ENCODE results near the gene CERS4.

CERS4 gene

GRCh38 chr19:8209462-8210378 is 550 bp downstream of the CERS4 start:
- Histone ChIP-seq H3K79me2 (ENCODE audit: low read length) (no peaks in the 10 kb centered on the region), H4K20me1 (ENCODE audit: insufficient read depth, low read length) (no peaks in the 10 kb centered on the region), H2AFZ (ENCODE audit: low read length) (no peak overlapping the region), H3K4me3 (ENCODE audit: low read length) (no peak overlapping the region; the same call in 1 of the 2 replicates), H3K27ac (ENCODE audit: low read length) (no peak overlapping the region), H3K27me3 (replicated peaks; ENCODE audit: insufficient read depth, low read length) (peaks cover 84% of the 10 kb centered on the region), H3K4me2 (ENCODE audit: low read depth, low read length) (peak overlapping the region; percentile 29; the same call in 1 of the 2 replicates), H3K9ac (ENCODE audit: low read length) (no peak overlapping the region), H3K36me3 (replicated peaks; ENCODE audit: insufficient read depth, low read length) (no peaks in the 10 kb centered on the region), H3F3A (ENCODE audit: insufficient read depth, low read length) (no peaks in the 10 kb centered on the region), H3K4me1 (ENCODE audit: low read length) (no peaks in the 10 kb centered on the region), H3K9me3 (replicated peaks; ENCODE audit: insufficient read depth, low read length) (no peaks in the 10 kb centered on the region), H3K9me2 (replicated peaks; ENCODE audit: insufficient read depth, low read length) (no peaks in the 10 kb centered on the region)
- no peak for TF ChIP-seq EZH2phosphoT487 (IDR thresholded peaks at IDR 0.05; ENCODE audit: low read length)
- no peak for TF ChIP-seq CTCF (IDR thresholded peaks at IDR 0.05; ENCODE audit: low read length)
- TF ChIP-seq EZH2 (optimal IDR thresholded peaks at IDR 0.05; ENCODE audit: low read depth, low read length) = no peak
- no peak for DNase-seq

- H3K79me2 ChIP-seq (ENCODE audit: low read length) = no peaks in the 10 kb centered on the region
- no peaks in the 10 kb centered on the region for H3K9me2 ChIP-seq (replicated peaks; ENCODE audit: insufficient read depth, low read length)
- no peak overlapping the region for H3K4me2 ChIP-seq (ENCODE audit: low read depth, low read length)
- H3K9ac ChIP-seq (ENCODE audit: low read length) = no peak overlapping the region
- H3K9me3 ChIP-seq (replicated peaks; ENCODE audit: insufficient read depth, low read length) = no peaks in the 10 kb centered on the region
- H3K4me3 ChIP-seq (ENCODE audit: low read length) = no peak overlapping the region
- DNase-seq = no peak
- H4K20me1 ChIP-seq (ENCODE audit: insufficient read depth, low read length) = no peaks in the 10 kb centered on the region
- TF ChIP-seq CTCF (IDR thresholded peaks at IDR 0.05; ENCODE audit: low read length) = no peak
- TF ChIP-seq EZH2phosphoT487 (IDR thresholded peaks at IDR 0.05; ENCODE audit: low read length) = no peak
- no peak for TF ChIP-seq EZH2 (optimal IDR thresholded peaks at IDR 0.05; ENCODE audit: low read depth, low read length)
- H3K27me3 ChIP-seq (replicated peaks; ENCODE audit: insufficient read depth, low read length) = peaks cover 82% of the 10 kb centered on the region
- H2AFZ ChIP-seq (ENCODE audit: low read length) = no peak overlapping the region
- no peaks in the 10 kb centered on the region for H3F3A ChIP-seq (ENCODE audit: insufficient read depth, low read length)
- no peaks in the 10 kb centered on the region for H3K36me3 ChIP-seq (replicated peaks; ENCODE audit: insufficient read depth, low read length)
- no peaks in the 10 kb centered on the region for H3K4me1 ChIP-seq (ENCODE audit: low read length)
- no peak overlapping the region for H3K27ac ChIP-seq (ENCODE audit: low read length)
Observed at GRCh38 chr19:8210421-8211101, 1.4 kb downstream of the CERS4 start.

GRCh38 chr19:8212212-8212611 is 3.0 kb downstream of the CERS4 start:
- H3F3A ChIP-seq (ENCODE audit: insufficient read depth, low read length) = no peaks in the 10 kb centered on the region
- H3K9me3 ChIP-seq (replicated peaks; ENCODE audit: insufficient read depth, low read length) = no peaks in the 10 kb centered on the region
- TF ChIP-seq EZH2 (optimal IDR thresholded peaks at IDR 0.05; ENCODE audit: low read depth, low read length) (no peak), CTCF (IDR thresholded peaks at IDR 0.05; ENCODE audit: low read length) (no peak), EZH2phosphoT487 (IDR thresholded peaks at IDR 0.05; ENCODE audit: low read length) (no peak)
- no peaks in the 10 kb centered on the region for H3K9me2 ChIP-seq (replicated peaks; ENCODE audit: insufficient read depth, low read length)
- H3K27me3 ChIP-seq (replicated peaks; ENCODE audit: insufficient read depth, low read length) = peaks cover 82% of the 10 kb centered on the region
- no peak overlapping the region for H3K4me2 ChIP-seq (ENCODE audit: low read depth, low read length)
- DNase-seq = no peak
- H3K4me3 ChIP-seq (ENCODE audit: low read length) = no peak overlapping the region
- H3K4me1 ChIP-seq (ENCODE audit: low read length) = no peaks in the 10 kb centered on the region
- no peak overlapping the region for H2AFZ ChIP-seq (ENCODE audit: low read length)
- no peaks in the 10 kb centered on the region for H4K20me1 ChIP-seq (ENCODE audit: insufficient read depth, low read length)
- H3K79me2 ChIP-seq (ENCODE audit: low read length) = no peaks in the 10 kb centered on the region
- H3K9ac ChIP-seq (ENCODE audit: low read length) = no peak overlapping the region
- no peak overlapping the region for H3K27ac ChIP-seq (ENCODE audit: low read length)
- no peaks in the 10 kb centered on the region for H3K36me3 ChIP-seq (replicated peaks; ENCODE audit: insufficient read depth, low read length)

Measured in MM.1S (cell line).